ENCODE data around the gene KIFC1. TPM values are rescaled to one million over a fixed set of nuclear protein-coding genes. Genes with fewer than 3 reads are reported as not detected.

The KIFC1 gene
- total RNA-seq, 1 experiment from 2014 or later: 73.8 TPM

DNA sequence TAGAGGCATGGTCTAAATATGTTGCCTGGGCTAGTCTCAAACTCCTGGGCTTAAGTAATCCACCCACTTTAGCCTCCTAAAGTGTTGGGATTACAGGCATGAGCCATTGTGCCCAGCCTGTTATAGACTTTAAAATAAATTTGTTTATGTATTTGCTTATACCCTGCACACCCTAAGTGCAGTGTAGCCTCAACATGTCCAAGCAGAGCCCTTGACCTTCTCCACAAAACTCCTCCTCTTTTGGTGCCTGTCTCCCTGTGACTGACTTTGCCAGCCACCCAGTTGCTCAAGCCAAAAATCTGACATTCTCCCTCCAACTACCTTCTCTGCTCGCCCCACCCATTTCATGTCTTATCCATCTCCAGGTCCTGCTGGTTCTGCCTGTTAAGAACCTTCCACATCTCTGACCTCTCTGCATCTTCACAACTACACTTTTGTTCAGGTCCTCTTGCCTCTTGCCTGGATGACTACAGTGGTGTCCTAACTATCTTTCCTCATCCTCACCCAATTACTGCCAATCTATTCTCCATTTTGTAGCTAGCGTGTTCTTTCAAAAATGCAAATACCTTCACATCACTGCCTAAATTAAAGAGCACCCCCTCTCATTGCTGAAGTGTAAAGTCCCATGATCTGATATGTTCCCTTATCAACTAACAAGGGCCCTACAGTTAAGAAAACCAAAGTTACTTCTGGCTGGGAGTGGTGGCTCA is 11.2 kb upstream of the KIFC1 start:
- no peak for DNase-seq
- Histone ChIP-seq H3K56ac (ENCODE audit: insufficient read length, low read depth, low read length) (no peak overlapping the region), H2BK12ac (ENCODE audit: insufficient read length, low read depth, low read length) (no peak overlapping the region), H3K14ac (ENCODE audit: insufficient read depth, low read length) (no peak overlapping the region), H3K27ac (ENCODE audit: insufficient read length, low read depth, low read length) (no peak overlapping the region), H2AFZ (ENCODE audit: low read length) (no peak overlapping the region), H2BK15ac (ENCODE audit: low read depth, low read length) (no peak overlapping the region), H4K91ac (ENCODE audit: insufficient read length, low read depth, low read length) (no peak overlapping the region), H2BK120ac (ENCODE audit: low read depth, low read length, poor library complexity, severe bottlenecking) (no peak overlapping the region), H3K23ac (ENCODE audit: insufficient read length, low read depth, low read length) (no peak overlapping the region), H2BK20ac (ENCODE audit: low read depth, low read length, poor library complexity, severe bottlenecking) (no peak overlapping the region), H4K8ac (replicated peaks; ENCODE audit: insufficient read length, low read depth, low read length) (no peak overlapping the region), H2AK5ac (ENCODE audit: insufficient read length, low read length) (no peak overlapping the region), H3K4me1 (ENCODE audit: insufficient read depth, low read length) (no peaks in the 10 kb centered on the region), H2BK5ac (ENCODE audit: insufficient read length, low read length) (no peak overlapping the region), H3K18ac (ENCODE audit: insufficient read length, low read depth, low read length) (no peak overlapping the region), H4K5ac (ENCODE audit: insufficient read length, low read depth, low read length) (no peak overlapping the region), H3K79me2 (ENCODE audit: insufficient read depth, low read length) (no peaks in the 10 kb centered on the region), H3K79me1 (ENCODE audit: insufficient read depth, low read depth, low read length, poor library complexity, severe bottlenecking) (no peaks in the 10 kb centered on the region), H3K9me3 (ENCODE audit: control insufficient read depth, low read depth, low read length) (no peaks in the 10 kb centered on the region), H3K4ac (ENCODE audit: low read depth, low read length) (no peak overlapping the region), H3K4me2 (ENCODE audit: insufficient read depth, insufficient read length, low read length) (no peak overlapping the region), H4K20me1 (ENCODE audit: control insufficient read depth, insufficient read depth, insufficient read length) (no peaks in the 10 kb centered on the region), H3T11ph (ENCODE audit: low read length) (no peak overlapping the region), H3K27me3 (ENCODE audit: insufficient read depth, low read length) (no peaks in the 10 kb centered on the region), H3K23me2 (ENCODE audit: insufficient read length, low read depth, low read length, poor library complexity, severe bottlenecking) (no peaks in the 10 kb centered on the region), H3K9ac (ENCODE audit: extremely low read depth, insufficient read length, low read length) (no peak overlapping the region)
- Mint-ChIP-seq H3K4me3 (no peak overlapping the region), H3K4me1 (peaks cover 7 to 12% of the 10 kb centered on the region in 2 experiments), H3K36me3 (ENCODE audit: insufficient read depth in 1 of 3, low read depth in 3 of 3) (no peaks in the 10 kb centered on the region), H3K27ac (no peak overlapping the region), H3K9me3 (no peaks in the 10 kb centered on the region), H3K27me3 (ENCODE audit: low read depth) (peaks cover 2% of the 10 kb centered on the region)
- no peak for TF ChIP-seq CTCF (conservative IDR thresholded peaks at IDR 0.05)
- no CpG with 5 or more reads among the region's 2 CpGs for WGBS (ENCODE audit: extremely low coverage, insufficient read length, low lambda C conversion rate)
